GM18517 (cell line): Measurements from ENCODE around the gene MDFIC.

ENCODE experiments used
- ATAC-seq: cut with Tn5 transposase; IDR thresholded peaks from one replicate; pipeline ENCODE4 v1.9.1; 2021; ENCODE audit warnings: mild to moderate bottlenecking, moderate library complexity; ENCODE audit not compliant: unreplicated experiment

Gene MDFIC

DNA sequence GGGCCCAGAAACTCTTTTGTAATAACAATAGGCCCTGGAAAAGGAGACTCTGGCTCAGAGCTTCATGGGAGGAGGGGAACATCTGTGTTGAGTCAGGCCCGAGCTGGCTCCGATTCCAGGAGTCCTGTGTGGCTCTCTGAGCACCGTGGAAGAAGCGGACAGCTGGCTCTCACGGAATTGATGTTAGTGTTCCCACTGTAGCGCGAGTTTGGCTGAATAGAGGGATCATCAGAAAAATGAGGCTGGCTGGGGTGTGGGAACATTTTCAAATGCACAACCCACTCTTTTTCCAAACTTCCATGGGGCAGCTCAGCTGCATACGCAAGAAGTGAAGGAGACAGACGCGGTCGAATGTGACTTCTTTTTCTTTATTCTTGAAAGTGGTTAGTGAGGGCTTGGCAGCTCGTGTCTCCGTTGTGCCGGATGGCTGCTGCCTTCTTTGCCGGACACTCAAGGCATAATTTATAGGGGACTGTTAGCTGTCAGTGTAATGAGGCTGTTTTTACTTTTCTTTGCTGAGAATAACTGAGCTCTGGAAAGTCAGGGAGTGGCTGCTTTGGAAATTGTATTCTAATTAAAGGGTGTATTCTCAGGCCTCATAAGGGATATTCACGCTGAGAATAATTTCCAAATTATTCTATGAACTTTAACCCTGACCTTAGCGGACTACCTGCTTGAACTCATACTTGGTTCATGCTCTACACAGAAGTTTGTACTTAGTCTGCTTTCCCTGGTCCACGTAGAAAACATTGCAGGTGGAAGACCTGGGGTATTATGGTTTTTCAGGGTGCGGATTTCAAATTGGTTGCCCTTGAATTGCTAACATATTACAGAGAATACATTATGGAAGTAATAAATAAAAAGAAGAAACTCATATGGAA lies 23.1 kb downstream of the MDFIC start:
- no peak for ATAC-seq

DNA sequence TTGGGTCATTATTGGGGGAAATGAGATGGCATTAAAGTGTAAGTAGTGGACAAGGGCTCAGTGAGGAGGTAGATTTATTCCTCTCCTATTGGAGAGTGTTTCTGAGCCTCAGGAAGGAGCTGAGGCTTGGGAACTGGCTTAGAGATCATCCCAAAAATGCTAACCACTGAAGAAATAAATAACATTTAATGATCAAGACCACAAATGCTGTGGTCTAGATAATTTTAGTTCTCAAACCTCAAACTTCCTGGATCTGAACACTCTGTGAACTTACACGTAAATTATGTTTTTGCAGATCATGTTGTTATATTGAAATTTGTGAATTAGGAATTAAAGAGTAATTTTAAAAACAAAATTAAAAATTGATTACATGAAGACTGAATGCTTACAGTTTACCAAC lies 27.3 kb downstream of the MDFIC start:
- ATAC-seq = no peak

DNA sequence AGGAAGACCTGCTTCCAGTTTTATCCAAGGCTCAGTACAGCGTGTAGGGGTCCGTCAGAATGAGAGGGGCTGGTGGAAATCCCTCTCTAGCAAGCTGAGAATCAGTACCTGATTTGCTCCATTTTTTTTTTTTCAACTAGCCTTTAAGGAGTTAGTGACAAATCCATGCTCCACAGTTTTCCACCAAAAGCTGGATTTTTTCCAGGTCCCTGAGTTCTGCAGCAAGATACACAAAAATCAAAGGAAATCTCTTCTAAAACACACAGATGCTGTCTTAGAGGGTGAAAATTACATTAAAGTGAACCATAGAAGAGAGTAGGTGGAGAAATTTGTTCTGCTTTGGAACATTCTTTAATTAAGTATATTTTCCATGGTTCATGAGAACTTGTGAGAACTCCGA lies 30.4 kb downstream of the MDFIC start:
- no peak for ATAC-seq

DNA sequence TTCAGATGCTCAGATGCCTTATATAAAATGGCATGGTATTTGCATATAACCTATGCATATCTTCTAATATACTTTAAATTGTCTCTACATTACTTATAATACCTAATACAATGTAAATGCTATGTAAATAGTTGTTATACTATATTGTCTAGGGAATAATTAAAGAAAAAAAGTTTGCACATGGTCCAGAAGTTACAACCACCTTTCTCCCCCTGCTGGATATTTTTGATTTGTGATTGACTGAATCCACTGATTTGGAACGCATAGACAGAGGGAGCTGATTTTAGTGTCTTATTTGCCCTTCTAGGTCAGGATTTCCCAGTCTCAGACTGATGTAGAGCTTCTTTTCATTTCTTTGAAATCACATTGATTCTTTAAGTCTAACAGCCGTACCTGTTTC lies 31.8 kb downstream of the MDFIC start:
- no peak for ATAC-seq

DNA sequence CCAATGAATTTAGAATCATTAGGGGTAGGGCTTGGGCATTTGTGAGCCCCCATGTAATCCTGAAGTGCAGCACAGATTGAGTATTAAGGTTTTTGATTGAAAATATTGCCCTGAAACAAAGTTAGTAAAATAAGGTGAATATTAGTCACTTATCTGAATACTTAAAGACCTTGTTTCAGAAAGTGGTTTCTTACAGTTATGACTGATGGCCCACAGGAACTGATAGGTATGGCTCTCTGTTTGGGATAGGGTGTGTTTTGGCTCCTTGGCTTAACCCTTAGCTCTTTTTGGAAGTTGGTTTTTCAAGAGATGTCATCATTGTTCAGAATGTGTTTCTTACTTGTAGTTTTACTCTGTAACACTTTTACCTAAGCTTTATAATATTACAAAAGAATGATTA lies 34.8 kb downstream of the MDFIC start:
- peak; percentile 41 for ATAC-seq

DNA sequence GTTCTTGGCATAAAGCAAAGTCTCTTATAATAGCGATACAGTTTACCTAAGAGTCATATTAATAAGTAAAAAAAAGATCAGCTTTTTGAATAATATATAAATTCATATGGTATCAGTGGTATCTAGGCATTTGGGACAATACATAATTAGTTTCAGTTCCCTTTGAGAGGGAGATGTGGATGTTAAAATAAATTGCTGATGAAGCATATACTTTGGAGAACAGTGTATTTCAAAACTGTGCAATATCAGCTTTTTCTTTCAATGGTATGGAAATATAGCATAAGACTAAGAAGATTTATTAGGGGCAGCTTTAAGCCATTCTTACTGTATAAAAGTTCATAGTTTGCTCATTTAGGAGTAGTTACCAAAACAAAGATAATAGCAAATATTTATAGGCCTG lies 35.5 kb downstream of the MDFIC start:
- no peak for ATAC-seq

DNA sequence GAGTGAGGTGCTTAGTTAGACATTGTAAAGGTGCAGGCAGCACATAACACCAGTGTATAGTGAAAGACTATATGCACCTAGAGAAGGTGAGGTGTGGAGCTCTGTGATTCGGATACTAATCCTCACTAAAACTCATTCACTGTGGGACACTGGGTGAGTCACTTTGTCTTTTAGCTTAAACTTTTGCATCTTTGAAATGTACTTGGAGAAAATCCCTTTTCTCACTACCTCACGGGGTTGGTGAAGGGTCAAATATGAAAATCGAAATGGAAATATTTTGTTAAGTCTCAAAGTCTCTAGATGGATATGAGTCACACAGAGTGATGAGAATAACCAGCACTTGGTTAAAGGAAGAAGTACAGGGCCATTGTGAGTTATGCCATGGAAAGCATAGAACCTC lies 38.0 kb downstream of the MDFIC start:
- ATAC-seq = peak; percentile 81

DNA sequence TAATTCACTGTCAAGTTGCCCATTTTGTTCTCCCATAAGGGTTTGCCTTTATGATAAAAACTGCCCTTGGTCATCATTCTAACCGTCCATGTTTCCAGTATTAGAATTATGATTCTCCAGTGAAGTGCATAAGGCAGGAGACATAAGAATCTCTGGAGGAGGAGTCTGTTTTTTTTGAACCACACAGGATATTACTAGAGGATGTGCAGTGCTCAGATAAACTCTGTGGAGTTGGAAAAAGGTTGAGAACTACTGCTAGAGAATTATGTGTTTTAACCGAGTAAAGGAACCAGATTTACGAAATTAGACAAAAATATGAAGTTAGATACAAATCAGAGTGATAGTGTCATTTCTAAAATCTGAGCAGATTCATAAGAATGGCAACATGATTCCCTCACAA lies 40.5 kb downstream of the MDFIC start:
- no peak for ATAC-seq

DNA sequence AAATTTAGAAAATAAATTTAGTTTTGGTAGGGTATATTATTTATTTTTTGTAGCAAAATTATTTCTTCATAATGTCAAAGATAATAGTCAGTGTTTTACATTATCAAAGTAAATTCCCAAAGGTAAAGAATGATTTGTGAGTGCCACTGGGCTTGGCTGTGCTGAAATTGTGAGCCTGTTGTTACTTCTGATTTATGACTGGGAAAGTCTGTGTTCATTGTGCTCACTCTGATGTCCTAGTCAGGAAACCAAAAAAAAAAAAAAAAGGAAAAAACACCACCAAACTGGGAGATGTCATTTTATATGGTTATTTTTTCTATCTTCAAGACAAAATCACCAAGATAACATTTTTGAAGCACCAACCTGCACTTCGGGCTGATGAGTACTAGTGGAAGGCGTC lies 44.3 kb downstream of the MDFIC start:
- no peak for ATAC-seq

DNA sequence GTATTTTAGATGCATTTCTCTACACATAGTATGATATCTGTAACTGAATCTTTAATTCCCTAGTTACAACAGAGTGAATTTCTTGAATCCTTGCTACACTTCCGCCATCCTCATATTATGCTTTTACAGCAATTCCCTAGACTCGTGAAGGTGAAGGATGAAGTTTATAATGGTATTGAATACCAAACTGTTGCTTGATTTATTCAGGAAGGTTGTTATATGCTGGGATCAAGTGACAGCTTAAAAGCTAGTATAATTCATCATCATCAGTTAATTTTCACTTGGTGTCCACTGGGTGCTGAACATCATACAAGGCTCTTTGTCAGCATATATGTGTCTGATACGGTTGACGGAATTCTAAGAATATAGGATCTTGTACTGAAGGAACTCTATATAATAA lies 47.2 kb downstream of the MDFIC start:
- no peak for ATAC-seq

DNA sequence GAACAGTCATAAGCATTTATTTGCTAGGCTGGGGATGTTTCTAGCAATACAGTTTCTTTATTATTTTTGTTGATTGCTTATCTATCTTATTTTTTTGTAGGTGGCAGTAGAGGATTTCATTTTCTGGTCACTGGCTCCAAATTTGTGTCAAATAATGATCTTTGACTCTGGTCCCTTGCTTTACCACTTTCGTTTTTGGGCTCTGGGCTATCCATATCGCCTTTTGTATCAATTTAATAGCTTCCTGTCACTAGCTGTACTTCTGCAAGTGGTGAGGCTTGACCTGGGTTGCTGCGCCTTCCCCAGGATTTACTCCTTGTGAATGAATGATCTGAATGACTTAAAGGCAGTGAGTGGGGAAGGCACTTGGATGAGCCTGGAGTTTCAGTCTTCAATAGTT lies 48.4 kb downstream of the MDFIC start:
- ATAC-seq = no peak

DNA sequence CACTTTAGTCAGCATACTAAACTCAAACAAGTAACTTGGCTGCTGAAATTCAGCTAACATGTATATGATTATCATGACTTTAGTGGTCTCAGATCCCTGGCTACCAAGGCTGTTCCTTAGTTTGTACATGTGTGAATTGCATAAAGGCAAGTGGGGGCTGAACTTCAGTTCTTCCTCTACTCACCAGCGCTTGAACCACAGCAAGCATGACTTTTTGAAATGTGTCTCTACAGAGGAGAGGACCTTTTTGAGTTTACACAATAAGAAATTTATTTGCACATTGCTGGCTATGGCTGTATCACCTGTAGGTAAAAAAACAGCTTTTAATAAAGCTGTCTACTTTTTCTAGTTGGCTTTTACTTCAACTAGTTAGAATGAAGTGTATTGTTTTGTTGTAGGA lies 48.8 kb downstream of the MDFIC start:
- no peak for ATAC-seq

DNA sequence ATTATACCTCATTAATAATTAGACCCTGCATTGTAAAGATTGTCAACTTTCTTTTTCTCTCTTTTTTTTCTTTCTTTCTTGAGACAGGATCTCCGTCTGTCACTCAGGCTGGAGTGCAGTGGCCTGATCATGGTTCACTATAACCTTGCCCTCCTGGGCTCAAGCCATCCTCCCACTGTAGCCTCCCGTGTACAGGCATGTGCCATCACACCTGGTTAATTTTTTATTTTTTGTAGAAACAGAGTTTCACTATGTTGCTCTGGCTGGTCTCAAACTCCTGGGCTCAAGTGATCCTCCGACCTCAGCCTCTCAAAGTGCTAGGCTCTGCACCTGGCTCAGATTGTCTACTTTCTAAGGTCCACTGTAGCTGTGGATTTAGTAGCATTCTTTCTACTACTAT lies 50.7 kb downstream of the MDFIC start:
- ATAC-seq = no peak

DNA sequence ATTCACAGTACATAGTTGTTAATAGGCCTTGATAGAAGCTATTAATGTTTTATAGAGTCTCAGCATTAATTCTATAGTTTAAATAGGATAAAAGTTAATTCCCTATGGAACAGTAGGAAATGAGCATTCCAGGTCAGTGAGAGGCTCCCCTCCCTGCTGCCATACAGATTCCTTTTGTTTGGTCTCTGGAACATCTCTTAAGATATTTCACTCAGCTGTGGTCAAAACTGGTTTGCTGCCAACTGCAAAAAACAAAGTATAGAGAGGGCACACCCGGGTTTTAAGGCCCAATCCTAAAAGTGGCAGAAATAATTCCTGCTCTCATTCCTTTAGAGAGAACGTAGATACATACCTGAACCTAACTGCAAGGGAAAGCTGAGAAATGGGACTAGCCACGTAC lies 51.3 kb downstream of the MDFIC start:
- ATAC-seq = no peak

DNA sequence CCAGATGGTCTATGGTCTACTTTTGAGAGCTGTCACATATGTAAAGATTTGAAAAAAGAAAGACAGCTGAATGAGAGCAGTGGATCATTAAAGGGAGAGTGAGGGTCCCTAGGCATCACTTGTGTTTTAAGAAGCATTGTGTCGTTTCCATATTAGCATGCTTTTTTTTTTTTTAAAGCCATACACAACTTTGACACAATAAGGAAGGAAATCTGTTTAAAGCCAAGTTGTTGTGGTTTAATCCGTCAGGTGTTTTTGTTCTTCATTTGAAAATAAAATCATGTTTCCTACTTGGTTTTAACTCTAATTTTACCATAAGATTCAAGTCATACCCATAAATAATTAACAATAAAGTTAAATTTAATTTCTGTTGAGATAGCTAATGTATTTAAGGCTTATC lies 53.5 kb downstream of the MDFIC start:
- ATAC-seq = no peak

DNA sequence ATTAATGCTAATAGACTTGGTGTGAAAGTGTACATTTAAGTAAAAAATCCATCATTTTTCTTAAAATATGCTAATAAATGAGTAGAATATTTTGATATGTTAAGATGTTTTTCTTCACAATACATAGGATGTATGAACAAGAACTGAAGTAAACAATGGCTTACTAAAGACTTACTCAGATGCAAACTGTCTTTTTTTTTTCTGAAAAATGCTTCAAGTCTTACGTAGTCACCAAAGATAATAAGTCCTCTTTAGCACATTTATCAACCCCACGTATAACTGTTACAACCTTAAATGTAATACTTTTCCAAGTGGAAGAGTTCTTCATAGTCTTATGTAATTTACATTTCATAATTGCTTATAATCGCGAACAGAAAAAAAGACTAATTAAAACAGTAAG lies 54.8 kb downstream of the MDFIC start:
- no peak for ATAC-seq

DNA sequence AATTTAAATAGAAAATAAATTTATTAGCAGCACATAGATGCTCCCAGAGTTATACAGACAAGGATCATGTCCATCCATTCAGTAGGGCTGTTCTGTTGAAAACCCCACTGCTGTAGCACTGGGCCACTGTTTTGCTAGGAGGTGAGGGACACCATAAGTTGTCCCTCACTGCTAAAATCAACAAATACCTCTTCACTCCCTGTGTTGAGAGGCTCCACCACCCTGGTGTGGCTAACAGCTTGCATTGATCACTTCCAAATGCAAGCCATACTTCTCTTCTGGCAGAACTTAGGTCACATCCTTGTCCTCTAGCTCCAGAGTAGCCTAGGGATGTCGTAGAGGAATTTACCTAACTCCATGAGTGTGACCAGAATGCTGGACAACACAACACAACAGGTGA lies 55.4 kb downstream of the MDFIC start:
- no peak for ATAC-seq

DNA sequence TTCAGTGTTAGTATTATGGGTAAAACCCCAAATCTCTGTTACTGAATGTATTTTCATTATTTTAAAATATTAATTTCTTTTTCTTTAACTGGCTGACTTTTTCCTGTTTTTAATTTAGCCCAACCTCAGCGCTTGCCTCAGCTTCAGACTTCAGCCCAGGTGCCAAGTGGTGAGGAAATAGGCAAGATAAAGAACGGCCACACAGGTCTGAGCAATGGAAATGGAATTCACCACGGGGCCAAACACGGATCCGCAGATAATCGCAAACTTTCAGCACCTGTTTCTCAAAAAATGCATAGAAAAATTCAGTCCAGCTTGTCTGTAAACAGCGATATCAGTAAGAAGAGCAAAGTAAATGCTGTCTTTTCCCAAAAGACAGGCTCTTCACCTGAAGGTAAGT lies 57.5 kb downstream of the MDFIC start:
- ATAC-seq = no peak

DNA sequence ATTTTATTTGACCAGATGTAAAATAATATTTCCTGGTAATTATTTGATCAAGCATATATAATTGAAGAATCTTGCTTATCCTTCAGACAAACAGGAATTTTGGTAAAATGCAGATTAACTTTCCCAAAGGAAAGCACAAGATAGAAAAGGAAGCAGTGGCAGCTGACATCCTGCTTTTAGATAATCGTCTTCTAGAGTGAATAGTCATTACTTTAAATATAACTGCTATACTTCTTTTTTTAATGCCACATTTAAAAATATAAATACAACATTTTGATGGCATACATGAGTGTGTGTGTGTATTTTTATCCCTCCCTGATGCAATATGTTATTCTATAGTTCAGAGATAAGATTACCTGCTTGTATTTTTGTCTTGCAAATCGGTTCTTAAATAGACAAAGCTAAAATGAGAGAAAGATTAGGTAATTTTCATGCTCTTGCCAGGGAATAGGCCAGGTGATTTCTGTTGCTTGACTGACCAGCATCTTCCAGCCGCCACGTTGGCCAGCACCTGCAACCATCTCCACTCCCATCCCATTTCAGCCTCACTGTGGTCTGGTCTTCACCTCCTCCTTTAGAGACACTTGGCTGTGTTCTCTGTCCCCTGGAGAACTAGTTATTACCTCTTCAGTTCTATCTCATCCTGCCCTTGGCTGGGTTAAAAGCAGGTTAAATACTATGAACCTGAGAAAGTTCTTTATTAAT lies 58.1 kb downstream of the MDFIC start:
- no peak for ATAC-seq

DNA sequence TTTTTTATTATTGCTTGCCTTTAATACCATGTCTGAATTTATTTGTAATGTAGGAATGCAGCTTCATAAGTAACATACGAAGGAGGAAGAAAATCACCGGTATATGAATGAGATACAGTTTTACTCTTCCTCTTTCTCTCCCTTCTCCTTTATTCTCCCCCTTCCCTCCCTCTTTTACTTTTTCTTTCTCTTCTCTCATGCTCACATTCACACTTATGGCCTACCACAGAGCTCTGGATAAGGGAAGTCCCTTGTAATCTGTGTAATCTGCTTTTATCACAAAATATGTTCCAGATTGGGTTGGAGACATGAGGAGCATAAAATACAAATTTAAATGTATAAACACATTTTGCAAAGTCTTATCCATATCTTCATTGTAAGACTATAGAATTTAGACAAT lies 59.4 kb downstream of the MDFIC start:
- ATAC-seq = no peak

DNA sequence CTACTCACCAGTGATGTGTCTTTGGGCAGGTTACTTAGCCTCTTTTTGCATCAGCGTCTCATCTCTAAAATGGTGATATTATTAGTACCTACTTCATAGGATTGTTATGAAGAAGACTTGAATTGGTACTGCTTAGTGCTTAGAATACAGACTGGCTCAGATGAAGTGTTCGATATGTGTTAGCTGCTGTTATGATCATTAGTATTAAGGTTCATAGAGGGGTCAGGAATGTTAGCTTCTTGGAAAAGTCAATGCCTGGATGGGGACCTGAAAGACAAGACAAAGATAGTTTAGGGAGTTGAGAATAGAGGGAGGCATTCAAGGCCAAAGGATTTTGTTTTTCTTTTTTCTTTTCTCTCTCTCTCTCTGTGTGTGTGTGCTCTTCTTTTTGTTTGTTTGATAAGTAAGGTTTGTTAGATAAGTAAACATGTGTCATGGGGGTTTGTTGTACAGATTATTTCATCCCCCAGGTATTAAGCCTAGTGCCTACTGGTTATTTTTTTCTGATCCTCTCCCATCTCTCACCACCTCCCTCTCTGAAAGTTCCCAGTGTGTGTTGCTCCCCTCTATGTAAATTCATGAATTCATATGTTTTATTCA lies 63.3 kb downstream of the MDFIC start:
- ATAC-seq = no peak
